Fibroblast of mammary gland (primary cell): ENCODE data around the gene ANKRD63.

Experiments
- DNase-seq: peaks from one replicate; pipeline ENCODE4 v3.0.0-alpha.2; 2010; ENCODE audit warnings: low read depth
- H3K4me3 ChIP-seq: 2 replicates; pipeline ENCODE4 v1.5.1; 2011; ENCODE audit warnings: low read depth, mild to moderate bottlenecking, low read length, moderate library complexity; ENCODE audit not compliant: control insufficient read depth
- CTCF ChIP-seq: conservative IDR thresholded peaks from 2 replicates; pipeline ENCODE4 v1.5.1; 2011; ENCODE audit warnings: low read depth, low read length, inconsistent platforms; ENCODE audit not compliant: control insufficient read depth, insufficient read depth

The ANKRD63 gene

GRCh38 chr15:40314723-40315276 lies 31.9 kb upstream of the ANKRD63 start:
- H3K4me3 ChIP-seq, result no peak overlapping the region
- peak; percentile 49 for DNase-seq
- TF ChIP-seq CTCF, result no peak

- DNase-seq, result no peak
- TF ChIP-seq CTCF, result no peak
- no peak overlapping the region for H3K4me3 ChIP-seq
Observed at GRCh38 chr15:40313531-40314398, 30.9 kb upstream of the ANKRD63 start.

- no peak overlapping the region for H3K4me3 ChIP-seq
- no peak for DNase-seq
- TF ChIP-seq CTCF, result no peak
Observed at GRCh38 chr15:40312370-40313158, 29.7 kb upstream of the ANKRD63 start.

- no peak for TF ChIP-seq CTCF
- H3K4me3 ChIP-seq, result no peak overlapping the region
- no peak for DNase-seq
Observed at GRCh38 chr15:40310993-40311392, 28.1 kb upstream of the ANKRD63 start.

- TF ChIP-seq CTCF, result peak; percentile 73
- no peak overlapping the region for H3K4me3 ChIP-seq
- peak; percentile 30 for DNase-seq
Observed at GRCh38 chr15:40310001-40310959, 27.4 kb upstream of the ANKRD63 start.
